GM12874 (cell line): ENCODE measurements around the gene C10orf143.

Experiments used
- TF ChIP-seq, protein P1 (sequence below): IDR thresholded peaks from 2 replicates; pipeline ENCODE4 v1.5.1; 2011; ENCODE audit warnings: low read depth, mild to moderate bottlenecking, control low read depth, low read length, moderate library complexity; ENCODE audit not compliant: insufficient read depth

C10orf143 gene

DNA sequence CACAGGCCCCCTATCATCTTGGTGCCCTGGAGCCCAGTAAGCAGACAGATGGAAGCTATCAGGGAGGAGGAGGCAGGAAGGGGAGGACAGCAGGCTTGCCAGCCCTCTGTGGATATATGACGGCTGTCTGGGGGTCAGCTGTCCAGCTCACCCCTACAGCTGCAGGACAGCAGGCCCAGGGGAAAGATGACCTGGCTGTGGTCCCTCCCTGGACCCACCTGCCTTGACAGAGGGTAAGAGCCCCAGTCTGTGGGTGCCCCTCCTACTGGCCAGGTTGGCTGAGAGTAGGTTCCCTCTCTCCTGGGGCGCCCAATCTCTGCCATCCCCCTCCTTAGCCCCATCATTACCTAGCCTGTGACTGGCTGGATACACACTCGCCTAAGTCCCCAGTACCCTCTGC lies 62.5 kb downstream of the C10orf143 start:
- TF ChIP-seq, protein P1, sequence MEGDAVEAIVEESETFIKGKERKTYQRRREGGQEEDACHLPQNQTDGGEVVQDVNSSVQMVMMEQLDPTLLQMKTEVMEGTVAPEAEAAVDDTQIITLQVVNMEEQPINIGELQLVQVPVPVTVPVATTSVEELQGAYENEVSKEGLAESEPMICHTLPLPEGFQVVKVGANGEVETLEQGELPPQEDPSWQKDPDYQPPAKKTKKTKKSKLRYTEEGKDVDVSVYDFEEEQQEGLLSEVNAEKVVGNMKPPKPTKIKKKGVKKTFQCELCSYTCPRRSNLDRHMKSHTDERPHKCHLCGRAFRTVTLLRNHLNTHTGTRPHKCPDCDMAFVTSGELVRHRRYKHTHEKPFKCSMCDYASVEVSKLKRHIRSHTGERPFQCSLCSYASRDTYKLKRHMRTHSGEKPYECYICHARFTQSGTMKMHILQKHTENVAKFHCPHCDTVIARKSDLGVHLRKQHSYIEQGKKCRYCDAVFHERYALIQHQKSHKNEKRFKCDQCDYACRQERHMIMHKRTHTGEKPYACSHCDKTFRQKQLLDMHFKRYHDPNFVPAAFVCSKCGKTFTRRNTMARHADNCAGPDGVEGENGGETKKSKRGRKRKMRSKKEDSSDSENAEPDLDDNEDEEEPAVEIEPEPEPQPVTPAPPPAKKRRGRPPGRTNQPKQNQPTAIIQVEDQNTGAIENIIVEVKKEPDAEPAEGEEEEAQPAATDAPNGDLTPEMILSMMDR = no peak

DNA sequence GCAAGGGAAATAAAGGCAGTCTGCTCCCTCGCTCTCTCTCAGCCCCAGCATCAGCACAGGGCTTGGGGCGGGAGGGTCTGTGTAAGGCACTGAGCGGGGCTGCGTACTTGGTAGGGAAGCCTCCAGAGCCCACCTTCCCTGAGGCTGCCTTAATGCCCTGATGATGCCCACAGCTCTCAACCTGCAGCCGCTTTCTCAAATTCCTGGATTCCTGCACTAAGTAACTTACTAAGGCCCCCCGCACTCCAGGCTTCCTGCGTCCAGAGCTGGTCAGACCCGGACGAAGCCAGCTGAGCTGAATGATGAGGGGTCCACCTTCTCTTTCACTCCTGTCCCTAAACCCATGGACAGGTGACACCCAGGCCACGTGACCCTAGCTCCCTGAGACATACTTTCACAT lies 63.3 kb downstream of the C10orf143 start:
- TF ChIP-seq, protein P1 = no peak

DNA sequence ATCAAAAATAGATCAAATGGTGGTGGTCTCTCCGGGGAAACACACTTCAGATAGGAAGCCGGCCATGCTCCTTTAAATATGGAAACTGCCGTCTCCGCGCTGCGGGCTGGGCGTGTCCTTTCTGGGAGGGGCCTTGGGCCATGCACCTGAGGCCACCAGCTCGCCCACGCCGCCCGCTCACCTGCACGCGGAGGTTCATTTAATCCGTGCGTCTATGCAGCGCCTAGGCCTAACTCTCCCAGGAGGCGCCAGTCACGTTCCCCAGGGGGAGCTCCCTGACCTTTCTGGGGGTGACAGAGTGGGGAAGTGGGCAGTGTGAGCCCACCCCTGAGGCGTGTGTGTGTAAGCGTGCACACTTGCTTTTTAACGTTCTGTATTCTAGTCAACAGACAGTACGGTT lies 64.0 kb downstream of the C10orf143 start:
- TF ChIP-seq, protein P1 = no peak

DNA sequence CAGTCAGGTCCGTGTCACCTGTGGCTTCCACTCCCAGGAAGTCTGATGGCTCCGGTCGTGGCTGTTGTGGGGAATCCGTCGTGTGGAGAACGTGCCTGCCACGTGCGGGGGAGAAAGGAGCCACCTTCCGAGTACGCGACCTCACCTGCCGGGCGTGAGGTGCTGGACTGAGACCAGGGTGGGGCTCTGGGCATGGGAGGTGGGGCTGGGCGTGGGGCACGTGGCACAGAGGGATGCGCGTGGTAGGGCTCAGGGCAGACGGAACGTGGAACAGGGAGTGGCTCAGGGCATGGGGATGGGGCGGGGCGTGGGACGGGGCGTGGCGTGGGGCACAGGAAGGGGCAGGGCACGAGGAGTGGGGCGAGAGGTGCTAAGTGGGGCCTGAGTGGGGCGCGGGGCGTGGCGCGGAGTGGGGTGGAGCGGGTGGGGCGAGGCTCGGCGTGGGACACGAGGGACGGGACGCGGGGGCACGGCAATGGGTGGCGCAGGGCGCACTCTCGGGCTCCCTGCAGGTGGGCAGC lies 64.8 kb downstream of the C10orf143 start:
- TF ChIP-seq, protein P1 = no peak

DNA sequence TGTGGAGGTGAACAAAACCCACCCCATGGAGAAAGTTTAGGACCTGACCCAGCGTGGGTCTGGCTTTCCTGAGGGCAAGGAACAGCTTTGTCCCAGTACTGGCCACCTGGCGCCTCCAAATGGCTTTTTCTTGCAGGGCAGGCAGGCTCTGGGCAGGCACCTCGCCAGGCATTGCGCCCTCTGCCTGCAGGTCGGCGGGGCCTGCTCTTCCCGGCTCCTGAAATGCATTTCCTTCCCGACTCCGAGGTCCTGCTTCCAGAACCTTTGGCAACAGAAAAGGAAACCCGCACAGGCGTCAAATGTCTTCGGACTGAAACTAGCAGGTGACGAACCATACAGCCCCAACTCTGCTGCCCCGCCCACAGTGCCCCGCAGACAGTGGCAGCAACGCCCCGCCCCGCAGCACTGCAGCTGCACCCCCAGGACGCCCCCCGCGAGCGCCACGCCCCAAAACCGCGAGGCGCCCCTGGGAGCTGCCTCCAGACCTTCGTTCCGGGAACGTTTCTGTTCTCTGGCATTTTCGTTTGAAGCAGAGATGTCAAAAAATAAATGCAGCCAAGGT lies 65.5 kb downstream of the C10orf143 start:
- TF ChIP-seq, protein P1 = no peak

DNA sequence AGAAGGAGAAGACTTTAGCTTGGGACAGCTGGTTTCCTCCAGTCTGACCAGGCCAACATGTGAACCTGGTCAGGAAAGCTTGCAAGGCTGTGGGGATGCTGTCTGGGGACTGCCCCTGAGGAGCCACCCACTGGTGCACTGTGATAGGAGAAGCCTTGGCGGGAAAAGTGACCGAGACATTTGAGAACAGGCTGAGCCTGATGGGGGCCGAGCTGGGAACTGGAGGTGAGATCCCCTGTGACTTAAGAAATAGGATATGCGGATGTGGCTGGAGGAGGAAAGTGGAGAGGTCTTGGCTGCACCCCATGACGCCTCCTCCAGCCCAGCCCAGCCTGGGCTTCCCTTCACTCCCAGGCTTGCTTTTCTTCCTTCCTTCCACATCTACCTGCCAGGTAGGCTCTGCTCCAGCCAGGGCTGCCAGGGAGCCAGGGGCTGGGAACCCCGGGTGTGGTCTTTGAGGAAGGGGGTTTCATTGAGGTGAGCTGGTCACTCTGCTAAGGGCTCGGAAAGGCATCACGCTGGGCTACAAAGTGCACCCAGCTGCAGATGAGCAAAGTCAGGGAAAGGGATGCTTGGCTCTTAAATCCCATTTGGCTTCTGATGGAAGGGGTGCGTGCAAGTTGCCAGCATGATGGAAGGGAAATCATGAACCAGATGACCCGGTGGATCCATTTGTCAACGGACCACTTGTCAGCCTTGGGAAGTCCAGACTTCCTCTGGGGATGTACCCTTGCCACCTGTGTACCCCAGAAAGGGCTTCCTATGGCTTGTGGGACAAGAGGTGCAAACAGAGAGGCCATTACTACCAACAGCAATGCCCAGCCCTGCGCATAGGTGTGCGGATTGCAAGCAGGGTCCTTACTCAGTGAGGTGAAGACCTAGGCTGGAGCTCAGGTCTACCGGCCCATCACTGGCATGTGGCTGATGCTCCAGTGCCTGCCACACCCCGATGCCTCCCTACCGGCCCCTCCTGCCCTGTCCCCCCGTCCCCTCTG lies 66.3 kb downstream of the C10orf143 start:
- TF ChIP-seq, protein P1 = no peak

DNA sequence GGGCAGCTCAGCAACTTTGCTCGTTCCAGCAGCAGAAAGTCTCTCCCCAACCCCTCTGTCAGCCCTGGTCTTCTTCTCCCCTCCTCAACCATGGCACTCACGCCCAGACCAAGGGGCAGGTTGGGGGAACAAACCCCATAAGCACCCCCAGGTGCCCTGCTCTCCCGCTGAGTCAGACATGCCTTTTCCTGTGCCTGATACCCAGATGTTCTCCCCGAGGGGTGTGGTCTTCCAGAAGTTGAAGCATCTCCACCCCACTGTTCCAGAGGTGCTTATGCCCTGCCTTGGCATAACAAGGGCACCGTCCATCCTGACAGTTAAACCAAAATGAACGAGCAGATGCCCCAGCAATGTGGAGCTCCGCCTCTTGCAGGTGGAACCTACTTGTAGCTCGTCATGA lies 67.1 kb downstream of the C10orf143 start:
- TF ChIP-seq, protein P1 = no peak
